ENCODE data around the gene TRERF1.
A peak's percentile ranks its signal among the peaks of the same experiment; 100 is the strongest.

TRERF1 gene

DNA sequence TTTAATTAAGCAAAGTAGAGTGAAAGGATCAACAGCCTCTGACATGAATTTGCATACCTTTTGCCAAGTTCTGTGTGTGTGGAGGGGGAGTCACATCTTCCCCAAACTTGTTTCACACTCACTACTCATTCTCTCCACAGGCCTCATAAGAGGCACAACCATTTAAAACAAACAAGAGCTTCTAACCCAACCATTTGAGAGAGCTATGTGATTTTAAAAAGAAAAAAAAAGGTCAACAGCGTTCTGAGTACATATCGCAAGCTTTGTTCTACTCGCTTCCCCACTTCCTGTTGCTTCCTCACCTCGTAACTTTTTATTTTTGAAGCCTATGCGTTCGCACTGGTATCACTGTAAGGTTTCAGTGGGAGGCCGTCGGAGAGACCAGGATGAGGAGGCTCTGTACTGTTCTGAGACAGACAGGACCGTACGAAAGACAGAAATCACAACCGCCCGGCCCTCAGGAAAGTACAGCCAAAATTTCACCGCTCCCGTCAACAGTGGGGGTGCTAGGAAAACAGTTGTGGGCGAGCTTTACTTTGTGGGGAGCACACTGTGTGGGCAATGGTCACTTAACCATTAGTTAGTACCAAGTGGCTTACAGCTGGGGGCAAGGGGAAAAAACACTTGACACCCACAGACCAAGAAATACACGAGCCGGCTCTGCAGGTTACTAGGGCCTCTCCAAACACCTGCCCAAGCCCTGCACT lies 61.3 kb downstream of the TRERF1 start:
- peak; percentile 34 to 42 for DNase-seq

DNA sequence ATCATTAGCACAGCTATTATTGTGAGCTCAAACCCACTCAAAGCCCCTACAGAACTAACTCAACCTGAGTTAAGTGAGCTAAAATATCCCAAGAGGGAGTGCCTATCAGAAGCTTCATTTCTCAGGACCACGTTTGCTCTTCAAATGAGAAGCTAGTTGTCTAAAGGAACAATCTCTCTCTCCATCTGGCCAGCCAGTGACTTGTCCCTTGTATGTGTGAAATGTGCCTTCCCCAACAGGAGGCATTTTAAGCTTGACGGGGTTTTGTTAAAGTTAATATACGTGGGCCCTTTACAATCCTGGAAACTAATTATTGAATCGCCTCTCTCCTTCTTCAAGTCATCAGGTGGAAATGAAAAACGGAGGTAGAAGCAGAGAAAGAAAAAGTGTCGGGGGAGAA lies 62.0 kb downstream of the TRERF1 start:
- no peak for DNase-seq

DNA sequence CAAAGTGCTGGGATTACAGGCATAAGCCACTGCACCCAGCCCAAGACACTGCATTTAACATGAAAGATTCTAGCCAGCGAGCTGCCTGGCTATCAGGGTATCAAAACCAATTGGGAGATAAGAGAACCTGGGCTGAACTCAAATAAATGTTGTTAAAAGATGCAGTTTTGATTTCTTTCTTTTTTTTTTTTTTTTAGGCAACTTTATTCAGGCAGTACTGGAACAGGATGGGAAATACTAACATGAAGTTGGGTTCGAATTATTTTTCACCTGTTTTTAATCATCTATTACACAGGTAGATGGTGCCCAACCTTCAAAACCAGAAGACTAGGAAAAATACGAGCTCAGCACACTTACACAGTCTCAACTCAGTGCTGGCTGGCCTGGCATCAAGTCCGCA lies 63.7 kb downstream of the TRERF1 start:
- DNase-seq = no peak

DNA sequence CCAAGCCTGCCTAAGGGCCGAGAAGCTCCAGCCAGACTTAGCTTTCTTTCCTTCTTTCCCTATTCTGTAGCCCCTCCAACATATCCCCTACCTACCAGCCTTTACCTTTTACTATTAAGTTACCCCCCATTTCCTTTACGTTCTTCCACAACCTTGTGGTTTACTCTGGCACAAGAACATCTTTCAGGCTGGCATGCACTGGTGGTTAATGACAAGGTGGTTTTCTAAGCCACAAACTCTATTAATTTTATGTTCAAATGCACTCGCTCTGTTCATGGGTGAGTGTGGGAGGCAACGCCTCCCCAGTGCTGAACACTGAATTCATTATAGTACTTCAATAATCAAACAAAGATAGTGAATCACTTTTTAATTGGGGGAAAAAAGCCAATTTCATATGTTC lies 64.4 kb downstream of the TRERF1 start:
- peak; percentile 35 to 46 for DNase-seq

DNA sequence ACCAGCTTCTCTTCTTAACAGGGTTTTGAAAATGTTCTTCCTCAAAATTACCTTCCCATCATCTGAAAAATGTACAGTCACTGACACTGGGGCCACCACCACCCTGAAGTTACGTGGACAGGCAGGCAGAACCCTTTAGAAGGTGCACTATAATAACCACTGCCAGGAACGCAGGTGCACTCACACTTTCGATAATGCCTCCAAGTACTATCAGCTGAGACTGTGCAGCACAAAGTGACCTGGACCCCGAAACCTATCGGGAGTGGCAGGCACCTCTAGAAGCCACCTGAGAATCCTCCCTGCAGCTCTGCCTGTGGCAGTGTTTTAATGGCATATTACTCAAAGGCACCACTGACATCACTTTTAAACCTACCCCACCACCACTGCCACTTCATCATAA lies 66.4 kb downstream of the TRERF1 start:
- no peak for DNase-seq

DNA sequence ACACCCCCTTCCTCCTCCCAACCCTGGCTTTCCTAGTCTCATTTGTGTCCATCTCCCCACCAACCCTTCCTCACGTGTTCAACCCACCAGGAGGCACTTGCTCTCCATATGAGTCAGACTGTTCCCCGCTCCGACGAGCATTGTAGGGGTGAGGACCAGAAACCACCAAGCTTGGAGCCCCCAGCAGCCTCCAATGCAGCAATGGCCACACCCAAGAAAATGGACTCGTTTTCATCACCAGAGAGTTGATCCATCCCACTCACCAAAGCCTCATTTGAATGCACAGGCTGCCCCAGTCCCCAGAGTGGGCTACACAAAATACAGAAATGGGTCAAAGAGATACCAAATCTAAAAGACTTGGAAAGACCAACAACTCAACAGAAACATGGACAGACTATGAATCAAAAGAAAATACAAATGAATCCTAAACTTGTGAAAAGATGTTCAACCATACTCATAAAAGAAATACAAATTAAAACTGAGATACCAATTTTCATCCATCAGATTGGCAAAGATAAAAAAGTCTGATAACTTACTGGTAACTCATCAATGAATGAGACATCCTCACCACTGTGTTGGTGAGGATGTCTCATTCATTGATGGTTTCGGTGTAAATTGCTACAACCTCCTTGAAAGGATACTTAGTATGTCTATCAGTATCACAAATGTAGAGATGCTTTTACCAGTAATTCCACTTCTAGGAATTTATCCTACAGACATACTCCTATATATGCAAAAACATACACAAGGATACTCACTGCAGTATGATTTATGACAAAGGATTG lies 68.1 kb downstream of the TRERF1 start:
- no peak for DNase-seq

DNA sequence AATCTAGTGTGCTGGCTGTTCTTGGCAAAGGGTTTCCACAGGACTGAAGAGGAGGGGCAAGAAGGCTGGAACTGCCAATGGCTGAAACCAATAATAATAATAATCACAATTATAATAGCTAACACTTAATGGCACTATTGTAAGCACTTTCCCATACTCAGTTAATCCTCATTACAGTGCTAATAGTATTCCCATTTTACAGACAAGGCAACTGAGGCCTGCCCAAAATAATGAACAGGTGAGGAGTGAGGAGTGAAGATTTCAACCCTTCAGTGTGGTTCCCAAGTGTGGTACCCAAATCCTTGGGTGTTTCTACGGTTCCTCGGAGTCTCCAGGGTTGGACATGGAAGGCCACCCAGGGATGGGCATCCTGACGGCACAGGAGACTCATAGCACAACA lies 69.9 kb downstream of the TRERF1 start:
- no peak for DNase-seq

DNA sequence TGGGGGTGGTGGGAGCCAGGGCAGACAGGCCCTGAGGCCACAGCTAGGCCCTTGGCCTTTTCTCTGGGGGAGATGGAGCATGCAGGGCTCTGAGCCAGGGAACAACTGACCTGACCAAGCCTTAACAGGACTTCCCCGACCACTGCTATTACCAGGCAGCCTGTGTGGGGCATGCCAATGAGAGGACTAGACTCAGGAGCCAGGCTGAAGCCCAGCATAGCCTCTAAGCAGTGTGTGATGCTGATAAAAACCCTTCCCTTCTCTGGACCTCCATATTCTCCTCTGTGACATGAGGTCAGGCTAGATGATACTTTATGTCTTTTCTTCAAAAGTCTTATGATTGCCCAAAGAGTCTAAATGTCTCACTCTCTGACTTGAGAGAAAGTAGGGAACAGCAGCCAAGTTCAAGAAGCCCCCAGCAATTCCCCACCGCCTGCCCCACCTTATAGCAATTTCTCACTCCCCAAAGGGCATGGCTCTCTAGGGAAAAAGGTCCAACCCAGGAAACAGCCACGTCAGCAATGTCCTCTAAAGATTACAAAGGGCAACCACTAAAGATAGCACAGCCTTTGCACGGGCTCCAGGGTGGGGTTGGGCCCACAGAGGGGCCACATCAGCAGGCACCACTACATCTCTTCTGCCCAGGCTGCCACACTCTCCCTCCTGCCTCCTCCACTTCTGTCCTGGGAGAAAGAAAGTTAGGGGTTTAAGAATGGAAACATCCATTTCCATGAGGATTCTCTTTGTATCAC lies 71.3 kb downstream of the TRERF1 start:
- no peak for DNase-seq

DNA sequence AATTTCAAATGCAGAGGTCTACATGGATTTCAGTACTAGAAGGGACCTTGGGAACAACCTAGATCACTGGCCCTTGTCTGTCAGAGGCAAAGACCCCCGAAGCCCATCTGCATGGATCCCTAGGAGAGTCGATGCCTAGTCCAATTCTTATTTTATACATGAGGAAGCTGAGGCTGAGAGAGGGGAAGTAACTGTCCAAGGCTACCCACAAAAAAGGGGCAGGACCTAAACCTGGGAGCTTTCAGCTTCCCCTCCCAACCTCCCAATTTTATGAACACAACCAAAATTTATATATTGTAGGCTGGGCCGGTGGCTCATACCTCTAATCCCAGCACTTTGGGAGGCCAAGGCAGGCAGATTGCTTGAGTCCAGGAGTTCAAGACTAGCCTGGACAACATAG lies 73.2 kb downstream of the TRERF1 start:
- no peak for DNase-seq

DNA sequence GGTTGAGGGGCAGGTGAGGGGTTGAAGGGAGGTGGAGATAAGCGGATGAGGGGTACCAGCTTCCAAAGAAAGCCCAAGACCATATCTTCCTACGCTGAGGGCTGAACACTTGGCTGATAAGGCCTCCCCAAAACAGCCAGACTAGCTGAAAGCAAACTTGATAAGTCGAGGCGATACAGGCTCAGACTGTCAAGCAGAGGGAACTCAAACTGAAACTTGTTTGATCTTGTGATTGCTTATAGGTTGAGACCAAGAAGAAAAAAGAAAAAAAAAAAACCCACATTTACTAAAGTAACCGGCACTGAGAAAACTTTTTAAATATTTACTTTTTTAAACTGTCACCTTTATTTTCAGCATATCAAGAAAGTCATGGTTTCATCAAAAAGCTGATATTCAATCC lies 73.6 kb downstream of the TRERF1 start:
- no peak for DNase-seq

DNA sequence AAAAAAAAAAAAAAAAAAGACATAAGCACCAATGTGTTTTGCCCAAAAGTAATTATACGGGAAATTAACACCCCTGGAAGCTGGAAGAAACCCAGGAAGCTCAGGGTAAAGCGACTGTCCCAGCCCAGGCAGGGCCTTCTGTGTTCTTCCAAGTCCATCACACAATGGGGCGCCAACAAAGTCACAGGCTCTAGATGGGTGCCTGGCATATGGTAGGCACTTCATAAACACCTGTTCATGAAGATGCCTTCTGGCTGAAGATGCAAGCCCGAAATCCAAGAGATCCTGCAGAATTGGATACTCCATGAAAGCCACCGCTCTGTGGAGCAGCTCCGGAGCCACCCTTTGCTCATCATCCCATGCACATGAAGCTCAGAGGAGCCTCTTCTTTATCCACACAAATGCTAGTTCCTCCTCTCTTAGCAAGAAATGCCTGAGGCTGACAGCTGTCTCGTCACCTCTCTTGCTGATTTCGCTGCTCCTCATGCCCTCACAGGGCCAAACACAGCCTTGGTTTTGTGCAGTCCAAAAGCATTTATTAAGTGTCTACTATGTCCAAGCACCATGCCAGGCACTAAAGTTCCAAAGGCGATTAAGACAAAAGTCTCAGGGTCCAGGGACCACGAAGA lies 76.6 kb downstream of the TRERF1 start:
- DNase-seq = no peak

DNA sequence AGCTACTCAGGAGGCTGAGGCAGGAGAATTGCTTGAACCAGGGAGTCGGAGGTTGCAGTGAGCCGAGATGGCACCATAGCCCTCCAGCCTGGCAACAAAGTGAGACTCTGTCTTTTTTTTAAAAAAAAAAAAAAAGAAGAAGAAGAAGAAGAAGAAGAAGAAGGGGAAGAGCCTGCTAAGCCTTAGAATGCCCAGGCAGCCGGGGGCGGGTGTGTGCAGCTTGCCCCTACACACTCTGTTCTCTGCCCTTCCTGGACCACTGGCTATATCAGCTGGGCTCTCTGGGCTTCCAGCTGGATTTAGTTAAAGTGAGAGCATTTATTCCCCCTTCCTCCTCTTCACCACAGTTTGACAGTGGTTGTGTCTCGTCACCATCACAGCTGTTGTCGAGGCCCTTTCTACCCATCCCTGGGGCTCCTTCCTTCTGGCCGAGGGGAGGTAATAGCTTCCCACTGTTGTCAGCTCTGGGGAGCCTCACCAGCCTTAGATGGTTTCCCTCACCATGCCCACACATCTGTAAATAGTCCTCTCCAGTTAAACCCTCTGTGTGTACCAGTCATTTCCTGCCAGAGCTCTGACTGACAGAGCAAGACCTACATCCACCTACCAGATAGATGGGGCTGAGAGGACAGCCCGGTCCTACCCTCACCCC lies 77.6 kb downstream of the TRERF1 start:
- DNase-seq = no peak

DNA sequence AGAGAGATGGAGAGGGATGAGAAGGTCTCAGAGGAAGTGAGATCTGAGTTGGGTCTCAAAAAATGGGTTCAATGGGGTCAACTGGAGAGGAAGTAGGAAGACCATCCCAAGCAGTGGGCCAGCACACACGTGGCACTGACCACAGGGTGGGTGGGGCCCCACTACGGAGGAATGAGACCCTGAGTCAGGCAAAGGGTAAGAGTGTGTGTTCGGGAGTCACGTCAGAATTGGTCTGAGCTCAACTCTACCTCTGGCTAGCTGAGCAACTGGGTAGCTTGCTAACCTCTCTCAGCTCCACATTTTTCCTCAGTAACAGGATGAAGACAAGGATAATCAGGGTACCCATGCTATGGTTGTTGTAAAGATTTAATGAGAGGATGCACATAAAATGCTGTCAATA lies 79.0 kb downstream of the TRERF1 start:
- DNase-seq = no peak

DNA sequence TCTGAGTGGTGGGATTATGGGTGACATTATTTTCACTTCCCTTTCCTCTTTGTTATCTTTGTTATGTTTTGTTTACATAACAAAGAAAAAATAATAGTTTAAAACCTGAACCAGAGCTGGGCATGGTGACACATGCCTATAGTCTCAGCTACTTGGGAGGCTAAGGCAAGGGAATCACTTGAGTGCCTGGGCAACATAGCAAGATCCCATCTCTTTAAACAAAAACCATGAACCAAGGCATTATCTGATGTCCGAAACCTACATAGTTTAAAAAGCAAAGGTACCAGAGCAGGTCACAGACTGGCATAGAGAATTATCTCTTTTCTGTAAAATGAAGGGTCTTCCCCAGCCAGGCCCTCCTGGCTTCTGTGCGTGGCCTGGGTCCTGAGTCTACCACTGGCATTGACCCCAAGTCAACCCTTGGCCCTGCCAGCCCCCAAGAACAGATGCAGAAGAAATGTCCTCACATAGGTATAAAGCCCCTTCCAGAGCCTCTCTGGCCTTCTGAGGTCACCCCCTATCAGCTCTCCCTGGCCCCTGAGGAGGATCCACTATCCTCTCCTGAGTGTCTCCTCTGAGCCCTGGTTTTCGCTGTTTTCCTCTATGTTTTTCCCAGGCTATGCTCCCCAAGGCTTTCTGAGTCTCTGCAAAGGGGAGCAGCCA lies 81.3 kb downstream of the TRERF1 start:
- no peak for DNase-seq

DNA sequence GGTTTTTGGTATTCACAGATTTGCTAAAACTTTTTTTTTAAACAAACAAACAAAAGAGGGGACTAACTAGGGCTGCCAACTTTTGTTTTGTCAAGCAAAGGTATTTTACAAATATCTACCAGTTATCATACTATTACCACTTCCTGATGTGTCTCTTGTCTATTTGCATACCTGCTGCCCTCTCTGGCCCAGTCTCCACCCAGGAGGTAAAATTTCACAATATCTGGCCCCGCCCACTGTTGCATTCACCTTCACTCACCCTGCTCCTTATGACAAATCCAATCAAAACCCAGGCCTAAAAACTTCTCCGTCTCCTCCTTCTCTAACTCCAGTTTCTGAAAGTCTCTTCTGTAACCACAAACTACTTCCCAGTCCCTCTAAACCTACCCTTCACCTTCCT lies 82.2 kb downstream of the TRERF1 start:
- DNase-seq = no peak

DNA sequence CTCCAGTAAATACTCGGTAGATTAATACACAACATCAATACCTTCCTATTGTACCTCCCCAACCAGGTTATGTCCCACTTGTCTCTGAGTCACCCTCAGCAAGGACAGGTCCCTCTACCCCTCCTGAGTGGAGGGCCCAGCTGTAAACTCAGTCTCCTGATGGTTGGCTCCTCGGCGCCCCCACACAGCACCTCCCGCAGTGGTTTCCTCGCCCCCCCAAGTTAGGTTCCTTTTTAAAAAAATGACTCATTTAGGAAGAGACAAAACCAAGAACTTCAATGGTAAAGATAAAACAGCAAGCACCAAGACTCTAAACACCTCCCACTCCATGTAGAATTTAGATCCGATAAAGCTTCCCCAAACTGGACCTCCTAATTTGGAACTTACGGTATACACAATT lies 83.5 kb downstream of the TRERF1 start:
- peak; percentile 72 to 74 for DNase-seq

DNA sequence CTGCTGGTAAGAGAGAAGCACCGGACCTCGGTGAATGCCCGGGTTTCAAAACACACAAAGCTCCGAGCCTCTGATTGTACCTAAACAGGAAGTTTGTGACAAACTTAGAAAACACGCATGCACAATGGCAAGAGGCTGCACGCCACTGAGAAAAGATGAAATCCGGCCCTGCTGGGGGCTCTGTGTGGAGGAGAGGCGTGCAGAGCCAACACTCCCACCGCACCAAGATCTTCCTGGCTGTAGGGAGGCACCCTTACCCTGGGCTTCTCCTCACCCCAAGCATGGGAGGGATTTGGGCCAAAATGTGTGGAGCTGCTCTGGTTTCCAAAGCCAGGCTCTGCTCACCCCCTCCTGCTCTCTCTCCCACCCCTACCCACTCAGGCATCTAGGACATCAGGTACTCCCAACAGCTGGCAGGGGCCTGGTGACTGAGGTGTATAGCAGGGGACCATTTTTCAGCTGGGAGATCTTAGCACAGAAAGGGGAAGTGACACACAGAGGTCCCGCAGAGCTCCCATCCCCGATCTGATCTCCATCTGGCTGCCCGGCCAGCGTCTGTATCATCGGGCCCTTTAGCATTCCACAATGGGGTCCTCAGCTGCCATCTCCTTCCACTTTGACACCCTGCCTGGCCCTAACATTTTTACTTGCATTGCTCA lies 84.2 kb downstream of the TRERF1 start:
- DNase-seq = no peak

DNA sequence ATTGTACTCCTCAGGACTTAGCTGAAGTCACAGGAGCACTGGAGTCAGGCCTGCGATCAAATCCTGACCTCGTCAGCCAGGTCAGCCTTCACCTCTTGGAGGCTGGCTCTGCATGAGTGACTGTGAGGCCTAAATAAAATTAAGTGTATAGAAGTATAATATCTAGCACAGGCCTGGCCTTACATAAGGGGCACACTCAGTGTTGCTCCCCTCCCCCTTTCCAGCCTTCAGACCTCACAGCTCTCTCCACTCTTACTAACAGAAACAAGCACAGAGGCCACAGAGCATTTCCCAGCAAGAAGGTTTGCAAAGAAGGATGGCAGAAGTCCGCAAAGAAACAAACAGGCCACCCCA lies 84.8 kb downstream of the TRERF1 start:
- no peak for DNase-seq

DNA sequence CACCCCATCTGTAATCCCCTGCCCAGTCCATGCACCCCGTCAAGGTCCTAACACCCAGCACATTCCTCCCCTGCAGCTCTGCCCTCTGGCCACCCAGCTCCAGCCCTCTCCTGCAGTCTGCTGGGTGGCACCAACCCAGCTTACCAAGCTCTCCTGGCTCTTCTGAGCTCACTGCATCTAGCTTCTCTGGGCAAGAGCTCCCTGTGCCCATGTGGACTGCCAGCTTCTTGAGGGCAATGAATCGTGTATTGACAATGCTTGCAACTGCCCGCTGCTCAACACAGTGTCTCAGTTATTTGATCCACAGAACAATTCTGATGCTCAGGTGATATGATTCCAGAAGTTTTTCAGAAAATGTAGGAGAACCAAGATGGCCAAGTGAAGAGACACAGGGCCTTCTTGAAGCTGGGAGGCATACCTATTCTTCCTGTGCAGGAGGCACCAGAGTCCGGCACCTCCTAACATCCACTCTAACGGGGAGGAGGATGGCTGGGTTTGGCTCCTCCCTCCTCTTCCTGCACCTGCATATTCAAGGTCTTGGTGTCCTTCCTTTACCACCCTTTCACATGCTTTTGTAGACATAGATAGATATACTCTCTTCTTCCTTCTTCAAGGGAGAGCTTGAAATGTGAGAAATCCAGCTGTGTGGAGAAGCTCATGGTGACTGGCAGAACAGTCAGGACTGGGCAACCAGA lies 85.6 kb downstream of the TRERF1 start:
- no peak for DNase-seq

DNA sequence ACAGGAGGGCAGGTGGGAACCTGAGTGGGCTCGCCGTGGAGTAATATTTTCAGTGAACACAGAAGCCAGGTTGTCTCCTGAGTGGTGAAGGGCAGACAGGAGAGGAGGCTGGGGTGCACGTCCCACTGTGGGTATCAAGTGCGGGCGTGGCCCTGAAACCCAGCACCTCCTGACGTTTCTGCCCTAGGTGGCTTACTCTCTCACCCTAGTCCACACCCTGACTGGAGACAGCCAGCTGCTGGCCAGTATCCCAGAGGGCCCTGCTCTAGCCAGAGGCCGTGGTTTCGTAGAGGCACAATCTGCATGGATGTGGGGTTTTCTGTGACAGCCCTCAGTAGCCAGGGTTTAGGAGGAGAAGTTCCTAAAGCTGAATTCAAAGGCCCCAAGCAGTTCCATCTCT lies 86.7 kb downstream of the TRERF1 start:
- DNase-seq = no peak
